Mesothelial cell of epicardium (in vitro differentiated cells): Measurements from ENCODE around the gene PIM3. TPM values are rescaled to one million over a fixed set of nuclear protein-coding genes. Genes with fewer than 3 reads are reported as not detected.

Experiments used
- DNase-seq, 2 experiments: peaks; one replicate each; pipeline ENCODE4 v3.0.0; 2021; ENCODE audit warnings: low spot score in 2 of 2; ENCODE audit not compliant: unreplicated experiment in 2 of 2
- H3K27ac Mint-ChIP-seq: 2 replicates; pipeline ENCODE4 v1.8.0; 2021; ENCODE audit warnings: mixed read lengths
- H3K27me3 Mint-ChIP-seq: 2 replicates; pipeline ENCODE4 v1.8.0; 2021; ENCODE audit warnings: low read depth, mixed read lengths
- H3K36me3 Mint-ChIP-seq: 2 replicates; pipeline ENCODE4 v1.8.0; 2021; ENCODE audit warnings: mixed read lengths
- H3K4me1 Mint-ChIP-seq: 2 replicates; pipeline ENCODE4 v1.8.0; 2021; ENCODE audit warnings: mixed read lengths
- H3K4me3 Mint-ChIP-seq: 2 replicates; pipeline ENCODE4 v1.8.0; 2021; ENCODE audit warnings: mild to moderate bottlenecking, moderate library complexity, mixed read lengths
- H3K9me3 Mint-ChIP-seq: 2 replicates; pipeline ENCODE4 v1.8.0; 2021; ENCODE audit warnings: mixed read lengths
- CTCF ChIP-seq: fragments of 200-600 bp; sonication (generic); IDR thresholded peaks from one replicate; pipeline ENCODE4 v1.5.0; 2021; ENCODE audit warnings: antibody characterized with exemption; ENCODE audit not compliant: unreplicated experiment
- total RNA-seq: library from RNA; stranded (reverse); gene quantifications from 3 replicates; pipeline ENCODE4 v1.2.1, GENCODE V29; 2021

PIM3 gene
- total RNA-seq, 1 donor from 2014 or later = 59.8 TPM

- Mint-ChIP-seq H3K9me3 (no peaks in the 10 kb centered on the region), H3K36me3 (no peaks in the 10 kb centered on the region), H3K4me3 (no peak overlapping the region), H3K27me3 (peaks cover 53% of the 10 kb centered on the region), H3K27ac (no peak overlapping the region), H3K4me1 (no peaks in the 10 kb centered on the region)
- DNase-seq = no peak
- no peak for TF ChIP-seq CTCF
Measured at GRCh38 chr22:50004918-50005317, 44.3 kb downstream of the PIM3 start.

GRCh38 chr22:50007057-50007511, 46.5 kb downstream of the PIM3 start:
- Mint-ChIP-seq H3K27ac (no peak overlapping the region), H3K27me3 (peaks cover 50% of the 10 kb centered on the region), H3K4me3 (no peak overlapping the region), H3K36me3 (no peaks in the 10 kb centered on the region), H3K4me1 (peaks cover 7% of the 10 kb centered on the region), H3K9me3 (no peaks in the 10 kb centered on the region)
- DNase-seq = no peak
- TF ChIP-seq CTCF = no peak

GRCh38 chr22:50008151-50009040, 47.8 kb downstream of the PIM3 start:
- H3K27ac Mint-ChIP-seq = no peak overlapping the region
- H3K27me3 Mint-ChIP-seq = peaks cover 57% of the 10 kb centered on the region
- no peak for TF ChIP-seq CTCF
- H3K4me1 Mint-ChIP-seq = peaks cover 7% of the 10 kb centered on the region
- no peaks in the 10 kb centered on the region for H3K36me3 Mint-ChIP-seq
- no peak overlapping the region for H3K4me3 Mint-ChIP-seq
- no peaks in the 10 kb centered on the region for H3K9me3 Mint-ChIP-seq
- no peak for DNase-seq

- no peak for DNase-seq
- H3K36me3 Mint-ChIP-seq = no peaks in the 10 kb centered on the region
- peaks cover 61% of the 10 kb centered on the region for H3K27me3 Mint-ChIP-seq
- no peak overlapping the region for H3K4me3 Mint-ChIP-seq
- no peak overlapping the region for H3K27ac Mint-ChIP-seq
- TF ChIP-seq CTCF = no peak
- H3K4me1 Mint-ChIP-seq = peaks cover 7% of the 10 kb centered on the region
- H3K9me3 Mint-ChIP-seq = no peaks in the 10 kb centered on the region
Measured at GRCh38 chr22:50009251-50009650, 48.7 kb downstream of the PIM3 start.

GRCh38 chr22:50009765-50010675, 49.4 kb downstream of the PIM3 start:
- H3K9me3 Mint-ChIP-seq = no peaks in the 10 kb centered on the region
- H3K4me3 Mint-ChIP-seq = no peak overlapping the region
- no peaks in the 10 kb centered on the region for H3K36me3 Mint-ChIP-seq
- H3K27me3 Mint-ChIP-seq = peaks cover 57% of the 10 kb centered on the region
- DNase-seq = no peak
- TF ChIP-seq CTCF = no peak
- peaks cover 7% of the 10 kb centered on the region for H3K4me1 Mint-ChIP-seq
- H3K27ac Mint-ChIP-seq = no peak overlapping the region
